GM21786 (cell line): Measurements from ENCODE around the gene TOP3A.
A peak's percentile ranks its signal among the peaks of the same experiment; 100 is the strongest.
"Not testable (repeated sequence)": the region's sequence is repeated elsewhere in the genome, so short reads cannot be mapped to it uniquely, and the experiment has no call there.

Source experiments
- ATAC-seq: cut with Tn5 transposase; IDR thresholded peaks from one replicate; pipeline ENCODE4 v1.9.1; 2021; ENCODE audit not compliant: unreplicated experiment

TOP3A gene, protein sequence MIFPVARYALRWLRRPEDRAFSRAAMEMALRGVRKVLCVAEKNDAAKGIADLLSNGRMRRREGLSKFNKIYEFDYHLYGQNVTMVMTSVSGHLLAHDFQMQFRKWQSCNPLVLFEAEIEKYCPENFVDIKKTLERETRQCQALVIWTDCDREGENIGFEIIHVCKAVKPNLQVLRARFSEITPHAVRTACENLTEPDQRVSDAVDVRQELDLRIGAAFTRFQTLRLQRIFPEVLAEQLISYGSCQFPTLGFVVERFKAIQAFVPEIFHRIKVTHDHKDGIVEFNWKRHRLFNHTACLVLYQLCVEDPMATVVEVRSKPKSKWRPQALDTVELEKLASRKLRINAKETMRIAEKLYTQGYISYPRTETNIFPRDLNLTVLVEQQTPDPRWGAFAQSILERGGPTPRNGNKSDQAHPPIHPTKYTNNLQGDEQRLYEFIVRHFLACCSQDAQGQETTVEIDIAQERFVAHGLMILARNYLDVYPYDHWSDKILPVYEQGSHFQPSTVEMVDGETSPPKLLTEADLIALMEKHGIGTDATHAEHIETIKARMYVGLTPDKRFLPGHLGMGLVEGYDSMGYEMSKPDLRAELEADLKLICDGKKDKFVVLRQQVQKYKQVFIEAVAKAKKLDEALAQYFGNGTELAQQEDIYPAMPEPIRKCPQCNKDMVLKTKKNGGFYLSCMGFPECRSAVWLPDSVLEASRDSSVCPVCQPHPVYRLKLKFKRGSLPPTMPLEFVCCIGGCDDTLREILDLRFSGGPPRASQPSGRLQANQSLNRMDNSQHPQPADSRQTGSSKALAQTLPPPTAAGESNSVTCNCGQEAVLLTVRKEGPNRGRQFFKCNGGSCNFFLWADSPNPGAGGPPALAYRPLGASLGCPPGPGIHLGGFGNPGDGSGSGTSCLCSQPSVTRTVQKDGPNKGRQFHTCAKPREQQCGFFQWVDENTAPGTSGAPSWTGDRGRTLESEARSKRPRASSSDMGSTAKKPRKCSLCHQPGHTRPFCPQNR

DNA sequence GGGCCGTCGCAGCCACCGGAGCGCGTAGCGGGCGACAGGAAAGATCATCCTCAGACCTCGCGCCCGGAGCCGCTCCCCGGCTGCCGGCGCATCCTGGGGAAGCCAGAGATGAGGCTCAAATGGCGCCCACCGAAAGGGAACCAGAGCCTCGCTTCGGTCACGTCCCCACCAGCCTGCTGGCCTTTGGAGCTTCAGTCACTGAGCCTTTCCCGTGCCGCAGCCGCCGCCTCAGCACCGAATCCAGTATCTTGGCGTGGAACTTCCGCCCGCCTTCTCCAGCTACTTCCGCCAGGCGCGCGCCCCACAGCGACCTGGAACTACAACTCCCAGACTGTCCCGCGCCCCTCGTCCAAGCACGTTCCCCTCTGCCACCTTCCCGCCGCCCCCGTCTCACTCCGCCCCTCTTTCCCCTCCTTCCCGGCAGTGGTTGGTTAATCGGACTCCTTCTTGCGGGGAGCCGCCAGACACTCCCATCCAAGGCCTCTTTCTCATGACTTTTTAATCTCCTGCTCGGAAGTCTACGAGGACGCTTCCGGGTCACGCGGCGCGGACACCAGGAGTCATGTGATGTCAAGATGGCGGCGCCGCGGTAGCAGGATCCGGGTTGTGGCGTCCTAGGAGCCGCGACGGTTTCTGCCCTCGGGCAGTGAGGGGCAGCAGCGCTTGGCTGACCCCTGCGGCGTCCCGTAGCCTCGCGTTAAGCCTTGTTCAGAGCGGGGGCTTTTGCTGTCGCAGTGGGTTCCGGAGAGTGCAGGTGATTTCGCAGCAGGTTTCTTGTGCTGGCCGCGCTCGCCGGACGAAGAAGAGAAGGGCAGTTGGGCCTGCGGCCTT, at the start of gene TOP3A, which contains the start of gene SMCR8:
TSS of gene TOP3A (minus strand) at position 264 of the 831 bp plus-strand sequence. CDS start at position 48, 216 bp downstream.
TSS of gene SMCR8 (plus strand) at position 563 of the 831 bp plus-strand sequence. CDS start 497 bp downstream, outside the sequence.
- ATAC-seq: peak; percentile 77

DNA sequence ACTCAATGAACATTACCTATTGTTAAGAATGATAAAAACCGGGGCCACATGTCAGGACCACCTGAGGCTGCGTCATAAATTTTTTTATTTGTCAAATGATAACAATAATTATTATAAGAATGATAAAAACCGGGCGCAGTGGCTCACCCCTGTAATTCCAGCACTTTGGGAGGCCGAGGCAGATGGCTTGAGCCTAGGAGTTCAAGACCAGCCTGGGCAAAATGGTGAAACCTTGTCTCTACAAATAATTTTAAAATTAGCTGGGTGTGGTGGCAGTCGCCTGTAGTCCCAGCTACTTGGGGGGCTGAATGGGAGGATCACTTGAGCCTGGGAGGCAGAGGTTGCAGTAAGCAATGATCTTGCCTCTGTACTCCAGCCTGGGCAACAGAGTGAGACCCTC, 49.4 kb upstream of the TOP3A start:
- no peak for ATAC-seq

DNA sequence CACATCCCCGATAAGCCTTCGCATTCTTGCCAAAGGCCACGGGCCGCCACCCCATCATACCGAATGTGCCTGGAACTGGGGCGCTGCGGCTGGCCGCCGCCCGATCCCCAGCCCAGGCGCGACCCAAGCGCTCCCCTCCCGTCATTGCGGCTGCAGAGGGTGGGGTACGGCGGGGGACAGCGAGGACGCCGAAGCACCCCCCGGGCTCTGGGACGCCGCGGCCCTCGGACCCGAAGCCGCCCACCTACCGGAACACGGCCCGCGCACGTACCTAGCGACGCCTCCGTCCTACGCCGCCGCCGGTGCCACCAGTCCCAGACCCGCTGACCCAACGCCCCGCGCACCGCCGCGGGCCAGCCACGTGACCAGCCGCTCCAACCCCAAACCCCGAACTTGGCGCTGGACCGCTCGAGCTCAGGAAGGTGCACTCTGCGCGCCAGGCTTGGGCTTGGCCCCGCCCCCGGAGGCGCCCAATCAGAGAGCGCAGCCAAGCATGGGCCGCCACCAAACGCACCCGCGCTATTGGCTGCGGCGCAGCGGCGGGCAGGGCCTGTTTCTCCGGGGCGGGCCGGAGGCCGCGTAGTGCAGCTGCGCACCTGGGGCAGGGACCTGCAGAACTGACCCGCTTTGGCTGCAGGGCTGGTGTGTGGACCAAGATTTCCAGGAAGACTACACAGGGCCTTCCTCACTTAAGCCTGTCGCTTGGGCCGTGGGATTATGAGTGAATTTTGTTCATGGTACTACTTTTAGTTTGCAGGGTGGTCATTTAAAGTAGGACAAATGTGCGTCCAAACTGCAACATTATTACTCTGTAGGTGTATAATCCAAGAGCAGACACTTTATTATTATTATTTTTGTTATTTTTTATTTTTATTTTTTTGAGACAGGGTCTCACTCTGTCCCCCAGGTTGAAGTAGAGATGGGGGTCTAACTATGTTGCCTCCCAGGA, 48.6 kb upstream of the TOP3A start, which contains the start of gene SHMT1:
TSS of gene SHMT1 (minus strand) at position 450 of the 949 bp plus-strand sequence. CDS start 7,569 bp downstream, outside the sequence.
- peak; percentile 97 for ATAC-seq

DNA sequence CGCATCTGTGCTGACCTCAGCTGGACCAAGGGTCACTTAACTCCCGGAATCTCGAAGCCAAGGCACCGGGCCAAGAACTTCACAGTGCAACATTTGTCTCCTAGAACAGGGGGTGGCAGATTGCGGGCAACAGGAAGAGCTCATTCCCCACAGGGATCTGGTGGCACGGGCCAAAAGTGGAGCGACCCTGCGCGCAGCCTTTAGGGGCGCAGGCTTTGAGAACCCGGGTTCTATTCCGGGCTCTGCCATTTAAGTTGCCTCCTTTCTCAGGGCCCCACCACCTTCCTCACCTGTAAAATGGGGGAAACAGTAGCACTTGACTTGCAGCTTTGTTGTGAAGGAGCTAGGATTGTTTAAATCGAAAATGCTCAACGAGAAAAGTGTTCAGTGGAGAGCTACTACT, 47.9 kb upstream of the TOP3A start:
- ATAC-seq: no peak

DNA sequence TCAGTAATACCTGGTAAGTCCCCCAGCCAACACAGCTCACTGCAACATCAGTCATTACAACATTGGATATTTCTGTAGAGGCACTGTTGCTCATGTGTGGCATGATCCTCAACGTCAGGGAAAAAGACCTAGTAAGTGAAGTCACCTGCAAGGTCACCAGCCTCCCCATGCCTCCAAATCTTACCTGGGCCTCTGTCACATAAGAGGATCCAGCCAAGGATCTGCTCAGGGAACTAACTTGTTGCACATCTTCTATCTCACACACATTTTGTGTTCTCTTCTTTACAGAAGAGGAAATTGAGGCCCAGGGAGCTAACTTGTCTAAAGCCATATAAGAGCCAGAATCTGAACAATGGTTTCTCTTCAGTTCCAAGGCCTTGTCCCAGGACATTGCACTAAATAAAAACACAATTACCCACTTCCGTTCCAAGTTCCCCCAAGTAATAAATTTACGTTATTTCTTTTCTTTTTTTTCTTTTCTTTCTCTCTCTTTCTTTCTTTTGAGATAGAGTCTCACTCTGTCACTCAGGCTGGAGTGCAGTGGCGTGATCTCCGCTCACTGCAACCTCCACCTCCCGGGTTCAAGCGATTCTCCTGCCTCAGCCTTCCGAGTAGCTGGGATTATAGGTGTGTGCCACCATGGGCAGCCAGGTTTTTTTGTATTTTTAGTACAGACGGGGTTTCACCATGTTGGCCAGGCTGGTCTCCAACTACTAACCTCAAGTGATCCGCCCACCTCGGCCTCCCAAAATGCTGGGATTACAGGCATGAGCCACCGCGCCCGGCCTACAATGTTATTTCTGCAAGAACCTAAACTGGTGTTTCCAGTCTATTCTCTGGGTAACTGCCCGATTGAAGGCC, 47.3 kb upstream of the TOP3A start:
- ATAC-seq: no peak

DNA sequence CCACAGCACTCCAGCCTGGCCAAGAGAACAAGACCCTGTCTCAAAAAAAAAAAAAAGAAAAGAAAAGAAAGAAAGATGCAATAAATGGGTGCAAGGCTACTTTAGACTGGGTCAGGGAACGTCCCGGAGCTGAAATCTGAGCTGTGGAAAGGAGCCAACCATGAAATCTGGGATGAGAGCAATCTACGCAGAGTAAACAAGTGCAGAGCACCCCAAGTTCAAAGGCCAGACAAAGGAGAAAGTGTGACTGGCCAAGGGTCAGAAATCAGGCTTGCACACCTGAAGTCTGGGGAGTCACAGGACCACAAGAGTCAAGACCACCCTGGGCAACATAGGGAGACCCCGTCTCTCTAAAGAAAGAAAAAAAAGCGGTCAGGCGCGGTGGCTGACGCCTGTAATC, 45.7 kb upstream of the TOP3A start:
- no peak for ATAC-seq

DNA sequence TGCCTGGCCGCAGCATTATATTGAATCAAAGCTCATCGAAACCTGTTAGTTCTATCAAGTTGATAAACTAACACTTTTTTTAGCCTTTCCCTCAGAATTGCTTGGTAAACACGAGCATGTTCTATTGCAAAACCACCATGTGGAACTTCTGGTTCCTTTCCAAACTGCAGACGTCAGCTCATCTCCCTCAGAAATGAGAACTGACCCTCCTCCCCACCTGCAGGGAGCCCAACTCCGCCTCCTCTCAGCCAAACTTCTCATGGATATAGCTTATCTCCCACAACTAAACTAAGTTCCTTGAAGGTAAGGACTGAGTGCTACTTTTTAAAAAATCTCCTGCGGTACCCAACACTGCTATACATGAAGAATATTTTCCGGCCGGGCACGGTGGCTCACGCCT, 41.8 kb upstream of the TOP3A start:
- no peak for ATAC-seq

DNA sequence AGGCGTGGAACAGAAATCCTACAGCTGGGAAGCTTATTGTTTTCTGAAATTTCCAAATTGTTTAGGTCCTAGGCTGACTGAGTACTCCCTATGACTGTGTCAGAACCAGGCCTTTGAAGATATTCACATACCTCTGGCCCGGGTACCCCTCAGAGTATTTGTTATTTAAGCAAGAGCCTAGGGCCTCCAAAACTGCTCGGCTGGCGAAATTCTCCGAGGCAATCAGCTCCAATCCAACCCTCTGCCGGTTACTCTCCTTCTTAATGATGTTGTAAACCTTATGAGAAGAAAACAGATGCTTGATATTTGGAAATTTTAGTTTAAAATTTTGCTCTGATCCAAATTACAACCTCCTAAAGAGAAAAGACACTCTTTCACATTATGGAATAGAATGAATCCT, 38.7 kb upstream of the TOP3A start:
- no peak for ATAC-seq

DNA sequence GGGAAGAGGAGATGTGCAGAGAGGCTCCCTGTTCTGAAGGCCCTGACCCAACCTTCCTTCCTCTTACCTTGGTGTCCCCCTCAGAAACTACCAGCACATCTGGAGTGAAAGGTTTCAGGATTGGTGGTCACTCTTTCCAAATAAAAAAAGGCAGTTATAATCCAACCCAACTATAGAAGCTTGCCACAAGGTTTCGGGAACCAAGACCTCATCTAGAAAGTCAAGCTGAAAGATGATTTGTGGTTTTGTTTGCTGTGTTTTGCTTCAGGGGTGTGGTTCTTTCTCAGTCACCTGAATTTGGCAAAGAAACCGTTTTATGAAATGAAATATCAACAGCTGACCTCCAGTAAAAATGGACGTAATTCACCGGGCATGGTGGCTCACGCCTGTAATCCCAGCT, 29.2 kb upstream of the TOP3A start:
- ATAC-seq: no peak

DNA sequence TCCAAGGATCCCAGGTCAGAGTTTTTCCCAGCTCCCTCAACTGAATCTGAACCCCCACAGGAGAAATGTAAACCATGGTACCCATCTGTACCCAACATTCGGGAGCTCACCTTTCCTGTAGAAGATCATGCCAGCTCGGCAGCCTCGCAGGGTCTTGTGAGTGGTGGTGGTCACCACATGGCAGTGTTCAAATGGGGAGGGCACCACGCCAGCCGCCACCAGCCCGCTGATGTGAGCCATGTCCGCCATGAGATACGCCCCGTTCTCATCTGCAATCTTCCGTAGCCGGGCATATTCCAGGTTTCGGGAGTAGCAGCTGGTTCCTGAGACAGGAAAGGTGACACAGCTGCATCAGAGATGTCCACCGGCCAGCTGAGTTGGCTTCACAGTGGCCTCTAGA, 25.1 kb upstream of the TOP3A start:
- no peak for ATAC-seq

DNA sequence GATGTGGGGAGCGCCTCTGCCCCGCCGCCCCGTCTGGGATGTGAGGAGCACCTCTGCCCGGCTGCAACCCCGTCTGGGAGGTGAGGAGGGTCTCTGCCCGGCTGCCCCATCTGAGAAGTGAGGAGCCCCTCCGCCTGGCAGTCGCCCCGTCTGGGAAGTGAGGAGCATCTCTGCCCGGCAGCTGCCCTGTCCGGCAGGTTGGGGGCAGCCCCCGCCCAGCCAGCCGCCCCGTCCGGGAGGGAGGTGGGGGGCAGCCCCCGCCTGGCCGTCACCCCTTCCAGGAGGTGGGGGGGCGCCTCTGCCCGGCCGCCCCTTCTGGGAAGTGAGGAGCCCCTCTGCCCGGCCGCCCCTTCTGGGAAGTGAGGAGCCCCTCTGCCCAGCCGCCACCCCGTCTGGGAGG, 23.4 kb upstream of the TOP3A start:
- not testable (repeated sequence) for ATAC-seq

DNA sequence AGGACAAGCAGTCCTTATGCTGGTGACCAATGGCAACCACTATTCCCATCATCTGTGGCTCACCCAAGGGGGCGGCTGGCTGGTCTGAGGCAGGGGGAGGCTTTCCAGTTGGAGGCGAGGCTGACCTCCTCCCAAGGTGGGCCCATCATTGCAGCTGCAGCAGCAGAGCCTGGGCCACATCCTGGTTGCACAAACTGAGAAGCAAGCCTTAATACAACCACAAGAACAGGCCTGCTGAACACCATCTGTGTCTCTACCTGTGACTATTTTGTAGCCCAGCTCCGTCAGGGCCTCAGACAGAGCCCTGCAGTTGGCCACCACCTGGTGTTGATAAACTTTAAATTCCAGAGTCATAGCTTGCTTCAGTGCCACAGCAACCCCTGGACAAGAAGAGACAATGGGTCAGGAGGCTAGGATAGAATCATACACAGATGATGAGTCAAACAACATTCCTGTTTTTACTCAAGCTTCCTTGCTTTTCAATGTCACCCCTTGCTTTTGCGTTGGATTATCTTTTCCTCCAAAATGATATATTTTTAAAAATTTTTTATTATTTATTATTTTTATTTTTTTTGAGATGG, 18.2 kb upstream of the TOP3A start:
- ATAC-seq: no peak

DNA sequence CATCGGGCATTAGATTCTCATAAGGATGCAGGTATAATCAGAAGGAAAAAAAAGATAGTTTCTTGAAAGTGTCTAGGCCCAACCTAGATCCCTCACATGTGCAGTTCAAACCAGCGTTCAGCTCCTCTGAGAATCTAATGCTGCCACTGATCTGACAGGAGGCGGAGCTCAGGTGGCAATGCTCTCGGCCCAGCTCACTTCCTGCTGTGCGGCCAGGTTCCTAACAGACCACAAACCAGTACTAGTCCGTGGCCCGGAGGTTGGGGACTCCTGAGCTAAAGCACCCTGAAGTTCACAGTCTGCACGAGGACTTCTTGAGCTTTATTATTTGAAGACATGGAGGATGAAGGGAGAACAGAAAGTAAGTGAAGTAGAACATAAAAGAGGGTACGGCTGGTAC, 17.1 kb upstream of the TOP3A start:
- no peak for ATAC-seq

DNA sequence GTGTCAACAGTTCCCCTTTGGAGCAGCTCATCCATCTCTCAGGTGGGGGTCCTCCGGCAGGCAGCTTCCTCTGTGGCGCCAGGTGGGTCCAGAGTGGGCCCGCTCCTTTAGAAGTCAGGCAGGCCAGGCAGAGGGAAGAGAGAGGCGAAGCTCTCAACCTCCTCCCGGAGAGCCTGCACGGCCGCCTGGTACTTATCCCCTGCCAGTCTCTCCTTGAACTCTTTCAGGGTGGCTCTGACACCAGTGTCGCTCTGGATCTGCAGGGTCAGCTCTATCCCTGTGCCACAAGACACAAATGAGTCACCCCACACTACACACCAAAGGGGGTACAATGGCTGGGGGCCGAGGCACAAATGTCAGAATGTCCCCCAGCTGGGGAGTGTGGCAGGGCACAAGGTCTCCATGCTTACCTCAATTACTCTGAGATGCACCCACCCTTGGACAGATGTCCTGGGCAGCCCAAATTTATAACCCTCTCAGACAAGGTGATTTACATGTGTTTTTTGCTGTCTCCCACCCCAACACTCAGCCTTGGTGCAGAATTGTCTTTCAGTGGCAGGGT, 13.9 kb upstream of the TOP3A start:
- ATAC-seq: no peak

DNA sequence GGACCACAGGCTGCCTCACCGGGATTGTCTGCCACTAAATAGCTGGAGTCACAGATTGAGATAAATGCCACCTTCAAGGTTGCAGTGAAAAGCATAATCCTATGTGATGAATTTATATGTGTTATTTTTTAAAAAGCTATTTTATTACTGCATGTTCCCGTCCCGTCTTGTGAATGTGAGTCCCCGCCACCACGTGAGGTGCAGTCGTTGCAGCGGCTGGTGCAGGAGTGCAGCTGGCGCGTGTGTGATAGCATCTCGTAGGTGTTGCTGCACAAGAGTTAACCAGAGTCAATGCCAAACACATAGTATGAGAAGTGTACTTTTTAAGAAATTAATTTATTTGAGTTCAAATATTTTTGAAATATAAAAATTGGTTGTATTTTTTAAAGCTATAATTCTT, 12.8 kb upstream of the TOP3A start:
- no peak for ATAC-seq

DNA sequence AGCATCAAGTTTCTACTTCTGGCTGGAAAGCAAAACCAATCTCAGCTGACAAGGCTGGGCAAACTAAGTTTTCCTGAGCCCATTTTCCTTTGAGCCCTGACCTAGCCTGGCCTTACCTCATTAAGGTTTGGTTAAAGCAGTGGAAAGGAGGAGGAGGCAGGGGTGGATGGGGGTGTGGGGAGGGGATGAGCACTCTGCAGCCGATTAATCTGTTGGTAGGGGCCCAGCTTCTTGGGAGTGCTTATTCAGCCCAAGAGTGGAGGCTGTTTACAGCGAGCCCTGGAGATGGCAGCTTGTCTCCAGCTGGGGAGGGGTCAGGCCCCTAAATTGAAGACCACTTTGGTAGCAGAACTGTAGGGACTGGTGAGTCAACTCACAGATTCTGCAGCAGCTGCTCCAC, 12.3 kb upstream of the TOP3A start:
- ATAC-seq: no peak

DNA sequence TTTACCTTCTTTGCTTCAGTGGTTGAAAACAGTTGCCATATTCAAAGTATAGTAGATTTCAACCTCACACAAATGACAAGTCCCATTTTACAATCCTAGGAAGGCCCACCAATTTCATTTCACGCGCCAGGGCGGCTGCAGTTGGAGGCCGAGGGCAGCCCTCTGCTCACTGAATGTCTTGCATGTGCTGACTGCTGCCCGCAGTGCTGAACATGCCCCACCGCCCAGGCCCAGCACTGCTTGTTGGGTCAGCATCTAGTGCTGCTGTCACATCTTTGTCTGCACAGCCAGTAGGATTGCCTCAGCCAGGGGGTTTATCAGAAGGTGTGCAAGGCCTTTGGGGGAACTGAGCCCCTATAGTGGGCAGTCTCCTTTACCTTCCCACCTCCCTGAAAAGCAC, 11.8 kb upstream of the TOP3A start:
- ATAC-seq: no peak

DNA sequence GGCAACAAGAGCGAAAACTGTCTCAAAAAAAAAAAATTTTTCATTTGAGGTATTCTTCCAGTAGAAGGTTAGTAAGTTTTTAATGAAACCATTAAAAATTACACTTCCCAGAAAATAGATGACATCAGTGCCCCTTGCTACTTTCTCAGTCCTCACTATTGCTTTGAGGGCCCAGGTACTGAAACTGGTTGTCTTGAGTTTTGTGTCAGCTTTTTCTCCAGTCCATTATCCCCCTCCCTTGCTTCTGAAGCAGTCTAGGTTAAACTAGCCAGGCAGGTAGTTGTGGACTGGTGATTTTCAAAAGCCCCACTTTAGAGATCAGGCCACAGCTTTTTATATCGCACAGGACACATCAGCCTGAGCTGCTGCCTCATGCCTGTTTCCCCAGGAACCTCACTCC, 11.2 kb upstream of the TOP3A start:
- ATAC-seq: no peak
